OCI-LY1 (cell line): Measurements from ENCODE around the gene PANX3.

ENCODE experiments used
- H2AFZ ChIP-seq: fragments of 200-600 bp; sonication (generic), shearing (Covaris generic); 2 replicates; pipeline ENCODE4 v1.6.0; 2014; ENCODE audit warnings: antibody characterized with exemption, mild to moderate bottlenecking, low read length
- H3F3A ChIP-seq: fragments of 200-600 bp; sonication (generic), shearing (Covaris generic); 2 replicates; pipeline ENCODE4 v1.6.0; 2014; ENCODE audit warnings: mild to moderate bottlenecking, antibody characterized with exemption, low read length, moderate library complexity; ENCODE audit not compliant: insufficient read depth
- H3K27ac ChIP-seq: fragments of 200-600 bp; sonication (generic); 2 replicates; pipeline ENCODE4 v1.5.1; 2014; ENCODE audit warnings: low read length, mixed run types, mild to moderate bottlenecking, low read depth; ENCODE audit not compliant: poor library complexity, severe bottlenecking
- H3K27me3 ChIP-seq: fragments of 200-600 bp; sonication (generic); 2 replicates; pipeline ENCODE4 v1.6.0; 2014; ENCODE audit warnings: antibody characterized with exemption, mild to moderate bottlenecking, low read length, moderate library complexity; ENCODE audit not compliant: insufficient read depth
- H3K36me3 ChIP-seq: fragments of 200-600 bp; sonication (generic); 2 replicates; pipeline ENCODE4 v1.6.1; 2014; ENCODE audit warnings: mild to moderate bottlenecking, antibody characterized with exemption, low read length, moderate library complexity, mixed read lengths; ENCODE audit not compliant: insufficient read depth
- H3K4me1 ChIP-seq: fragments of 200-600 bp; sonication (generic); 2 replicates; pipeline ENCODE4 v1.5.1; 2014; ENCODE audit warnings: mild to moderate bottlenecking, low read length, moderate library complexity; ENCODE audit not compliant: insufficient read depth, severe bottlenecking
- H3K4me2 ChIP-seq: fragments of 200-600 bp; sonication (generic), shearing (Covaris generic); 2 replicates; pipeline ENCODE4 v1.6.1; 2014; ENCODE audit warnings: low read length
- H3K4me3 ChIP-seq: fragments of 200-600 bp; sonication (generic); 2 replicates; pipeline ENCODE4 v1.5.1; 2014; ENCODE audit warnings: low read length, low read depth, mild to moderate bottlenecking, mixed read lengths; ENCODE audit not compliant: poor library complexity, severe bottlenecking
- H3K79me2 ChIP-seq: fragments of 200-600 bp; shearing (Covaris generic); 2 replicates; pipeline ENCODE4 v1.6.1; 2016; ENCODE audit warnings: mixed run types, low read length, mixed read lengths; ENCODE audit not compliant: insufficient read depth
- H3K9ac ChIP-seq: fragments of 200-600 bp; sonication (generic), shearing (Covaris generic); 2 replicates; pipeline ENCODE4 v1.6.1; 2014; ENCODE audit warnings: mild to moderate bottlenecking, low read length, mixed read lengths
- H3K9me2 ChIP-seq: fragments of 200-600 bp; sonication (generic), shearing (Covaris generic); 2 replicates; pipeline ENCODE4 v1.6.1; 2014; ENCODE audit warnings: low read depth, mild to moderate bottlenecking, low read length, mixed read lengths
- H3K9me3 ChIP-seq: fragments of 200-600 bp; shearing (Covaris generic); 2 replicates; pipeline ENCODE4 v1.6.1; 2014; ENCODE audit warnings: low read length, mixed read lengths
- H4K20me1 ChIP-seq: fragments of 200-600 bp; sonication (generic), shearing (Covaris generic); 2 replicates; pipeline ENCODE4 v1.6.0; 2016; ENCODE audit warnings: mild to moderate bottlenecking, low read length; ENCODE audit not compliant: insufficient read depth
- EZH2 ChIP-seq: fragments of 200-600 bp; sonication (generic), shearing (Covaris generic); IDR thresholded peaks from 2 replicates; pipeline ENCODE4 v1.8.0; 2017; ENCODE audit warnings: borderline replicate concordance, mixed run types, mild to moderate bottlenecking, antibody characterized with exemption, low read length, moderate library complexity, mixed read lengths
- TF ChIP-seq, protein P1 (sequence below): fragments of 200-600 bp; sonication (generic), shearing (Covaris generic); IDR thresholded peaks from 2 replicates; pipeline ENCODE4 v1.5.1; 2017; ENCODE audit warnings: mild to moderate bottlenecking, antibody characterized with exemption, low read length, moderate library complexity, mixed read lengths

The PANX3 gene

DNA sequence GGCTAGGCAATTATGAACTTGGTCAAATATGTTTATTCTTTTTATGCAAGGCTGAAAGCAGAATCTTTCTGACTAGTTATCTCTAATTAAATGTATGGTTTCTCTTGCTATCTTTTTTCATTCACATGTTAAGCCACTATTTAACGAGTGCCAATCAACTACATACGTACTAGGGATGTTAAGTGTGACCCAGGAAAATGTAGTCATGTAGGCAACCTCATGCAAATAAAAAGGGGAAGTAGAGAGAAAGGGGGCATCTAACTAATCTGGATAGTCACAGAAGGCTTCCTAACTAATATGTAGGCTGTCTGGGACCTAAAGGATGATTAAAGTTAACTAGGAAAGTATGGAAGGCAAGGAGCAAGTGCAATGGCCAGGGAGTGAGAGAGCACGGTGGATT lies 34.9 kb downstream of the PANX3 start:
- Histone ChIP-seq H3K4me3 (no peak overlapping the region), H3K9me3 (no peaks in the 10 kb centered on the region), H3K4me2 (no peak overlapping the region), H3K9ac (no peak overlapping the region), H3K27me3 (no peaks in the 10 kb centered on the region), H3K4me1 (peaks cover 7% of the 10 kb centered on the region), H3K9me2 (no peaks in the 10 kb centered on the region), H2AFZ (no peak overlapping the region), H3F3A (no peaks in the 10 kb centered on the region), H3K27ac (no peak overlapping the region), H3K79me2 (no peaks in the 10 kb centered on the region), H4K20me1 (no peaks in the 10 kb centered on the region), H3K36me3 (no peaks in the 10 kb centered on the region)
- TF ChIP-seq EZH2: no peak
- TF ChIP-seq, protein P1, sequence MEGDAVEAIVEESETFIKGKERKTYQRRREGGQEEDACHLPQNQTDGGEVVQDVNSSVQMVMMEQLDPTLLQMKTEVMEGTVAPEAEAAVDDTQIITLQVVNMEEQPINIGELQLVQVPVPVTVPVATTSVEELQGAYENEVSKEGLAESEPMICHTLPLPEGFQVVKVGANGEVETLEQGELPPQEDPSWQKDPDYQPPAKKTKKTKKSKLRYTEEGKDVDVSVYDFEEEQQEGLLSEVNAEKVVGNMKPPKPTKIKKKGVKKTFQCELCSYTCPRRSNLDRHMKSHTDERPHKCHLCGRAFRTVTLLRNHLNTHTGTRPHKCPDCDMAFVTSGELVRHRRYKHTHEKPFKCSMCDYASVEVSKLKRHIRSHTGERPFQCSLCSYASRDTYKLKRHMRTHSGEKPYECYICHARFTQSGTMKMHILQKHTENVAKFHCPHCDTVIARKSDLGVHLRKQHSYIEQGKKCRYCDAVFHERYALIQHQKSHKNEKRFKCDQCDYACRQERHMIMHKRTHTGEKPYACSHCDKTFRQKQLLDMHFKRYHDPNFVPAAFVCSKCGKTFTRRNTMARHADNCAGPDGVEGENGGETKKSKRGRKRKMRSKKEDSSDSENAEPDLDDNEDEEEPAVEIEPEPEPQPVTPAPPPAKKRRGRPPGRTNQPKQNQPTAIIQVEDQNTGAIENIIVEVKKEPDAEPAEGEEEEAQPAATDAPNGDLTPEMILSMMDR: no peak

DNA sequence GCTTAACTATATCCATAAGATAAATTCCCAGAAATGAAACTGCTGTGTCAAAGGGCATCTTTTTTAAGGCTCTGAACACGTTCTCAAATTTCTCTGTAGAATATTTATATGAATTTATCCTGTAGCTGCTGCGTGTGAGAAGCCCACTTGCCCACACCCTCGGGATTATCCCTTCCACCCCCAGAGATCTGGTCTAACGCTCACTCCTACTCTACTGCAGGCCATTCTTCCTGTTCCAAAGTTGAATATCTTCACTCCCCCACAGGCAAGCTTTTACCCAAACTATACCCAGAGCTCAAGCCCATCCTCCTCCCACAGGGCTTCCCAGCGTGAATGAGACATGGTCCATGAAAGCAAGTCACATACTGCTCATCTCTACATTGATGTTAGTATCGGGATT lies 37.4 kb downstream of the PANX3 start:
- Histone ChIP-seq H3K27me3 (no peaks in the 10 kb centered on the region), H3K27ac (no peak overlapping the region), H3K4me2 (no peak overlapping the region), H3F3A (no peaks in the 10 kb centered on the region), H2AFZ (no peak overlapping the region), H4K20me1 (no peaks in the 10 kb centered on the region), H3K4me3 (no peak overlapping the region), H3K36me3 (no peaks in the 10 kb centered on the region), H3K9ac (no peak overlapping the region), H3K9me2 (no peaks in the 10 kb centered on the region), H3K4me1 (peaks cover 7% of the 10 kb centered on the region), H3K9me3 (no peaks in the 10 kb centered on the region), H3K79me2 (no peaks in the 10 kb centered on the region)
- TF ChIP-seq, protein P1: no peak
- no peak for TF ChIP-seq EZH2

DNA sequence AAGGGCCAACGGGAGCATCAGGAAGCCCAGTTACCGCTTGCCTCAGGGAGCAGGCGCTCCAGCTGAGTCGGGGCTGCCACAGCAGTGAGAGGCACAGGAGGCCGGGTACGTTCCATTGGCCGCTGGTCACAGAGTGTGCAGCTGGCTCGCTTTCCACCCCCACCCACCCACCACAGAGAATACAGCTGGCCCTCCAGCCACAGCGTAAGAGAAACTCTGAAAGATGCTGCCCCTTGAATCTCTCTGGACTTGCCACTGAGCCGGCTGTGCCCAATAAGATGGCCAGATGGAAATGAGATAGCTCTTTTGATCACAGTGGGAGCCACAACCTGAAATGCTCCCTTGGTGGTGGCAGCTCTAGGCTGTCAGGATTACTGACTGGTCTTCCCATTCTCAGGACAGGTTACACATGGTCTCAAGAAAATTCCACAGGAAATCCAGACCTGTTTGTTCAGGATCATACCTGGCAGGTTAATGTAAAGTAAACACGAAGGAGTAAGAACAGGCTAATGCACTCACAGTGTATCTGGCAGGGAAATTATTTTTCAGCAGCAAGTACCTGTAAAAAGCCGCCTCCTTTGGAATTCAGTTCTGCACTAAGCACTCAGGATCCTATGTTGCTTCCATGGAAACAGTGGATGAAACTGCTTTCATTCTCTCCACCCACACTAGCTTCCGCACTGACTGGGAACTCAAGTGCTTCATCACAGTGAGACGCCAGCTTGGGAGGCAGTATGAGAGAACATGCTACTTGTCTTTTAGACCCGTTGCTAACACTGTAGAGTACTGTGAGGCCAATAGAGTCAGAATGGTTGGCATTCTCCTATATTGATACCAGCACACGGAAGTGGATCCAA lies 45.8 kb downstream of the PANX3 start:
- no peaks in the 10 kb centered on the region for H3K27me3 ChIP-seq
- no peaks in the 10 kb centered on the region for H4K20me1 ChIP-seq
- no peak overlapping the region for H3K4me2 ChIP-seq
- no peaks in the 10 kb centered on the region for H3K9me3 ChIP-seq
- H3K4me1 ChIP-seq: no peaks in the 10 kb centered on the region
- H3K36me3 ChIP-seq: no peaks in the 10 kb centered on the region
- H3F3A ChIP-seq: no peaks in the 10 kb centered on the region
- TF ChIP-seq, protein P1: no peak
- TF ChIP-seq EZH2: no peak
- H3K27ac ChIP-seq: no peak overlapping the region
- no peaks in the 10 kb centered on the region for H3K79me2 ChIP-seq
- no peak overlapping the region for H2AFZ ChIP-seq
- H3K9me2 ChIP-seq: no peaks in the 10 kb centered on the region
- no peak overlapping the region for H3K4me3 ChIP-seq
- no peak overlapping the region for H3K9ac ChIP-seq
